Parathyroid adenoma (tissue), 2 donors: Measurements from ENCODE around the gene STXBP6.

Experiments
- H2AFZ ChIP-seq: fragments of 300-600 bp; sonication (generic); one replicate; pipeline ENCODE4 v1.7.0; 2017; ENCODE audit warnings: antibody characterized with exemption, mild to moderate bottlenecking
- H3K27ac ChIP-seq: fragments of 300-600 bp; sonication (generic); one replicate; pipeline ENCODE4 v1.7.0; 2017
- H3K27me3 ChIP-seq: fragments of 300-600 bp; sonication (generic); one replicate; pipeline ENCODE4 v1.7.0; 2017; ENCODE audit warnings: low read length; ENCODE audit not compliant: control insufficient read depth, insufficient read depth
- H3K36me3 ChIP-seq: fragments of 300-600 bp; sonication (generic); one replicate; pipeline ENCODE4 v1.7.0; 2017; ENCODE audit warnings: low read length; ENCODE audit not compliant: control insufficient read depth, insufficient read depth
- H3K4me1 ChIP-seq: fragments of 300-600 bp; sonication (generic); one replicate; pipeline ENCODE4 v1.7.0; 2017; ENCODE audit warnings: control low read depth
- H3K4me2 ChIP-seq: fragments of 300-600 bp; sonication (generic); one replicate; pipeline ENCODE4 v1.7.0; 2017; ENCODE audit warnings: low read length
- H3K4me3 ChIP-seq: fragments of 300-600 bp; sonication (generic); one replicate; pipeline ENCODE4 v1.7.0; 2017; ENCODE audit warnings: low read depth, low read length
- H3K79me2 ChIP-seq: fragments of 300-600 bp; sonication (generic); one replicate; pipeline ENCODE4 v1.7.0; 2017; ENCODE audit warnings: control low read depth
- H3K9ac ChIP-seq: fragments of 300-600 bp; sonication (generic); one replicate; pipeline ENCODE4 v1.7.0; 2017; ENCODE audit warnings: mild to moderate bottlenecking
- H3K9me3 ChIP-seq: fragments of 300-600 bp; sonication (generic); one replicate; pipeline ENCODE4 v1.7.0; 2017; ENCODE audit warnings: low read length; ENCODE audit not compliant: control insufficient read depth
- TF ChIP-seq, protein P1 (sequence below): fragments of 300-600 bp; sonication (generic); IDR thresholded peaks from one replicate; pipeline ENCODE4 v1.7.0; 2017; ENCODE audit warnings: antibody characterized with exemption, mild to moderate bottlenecking
- donor health status: primary hyperparathyroidism.

STXBP6 gene

DNA sequence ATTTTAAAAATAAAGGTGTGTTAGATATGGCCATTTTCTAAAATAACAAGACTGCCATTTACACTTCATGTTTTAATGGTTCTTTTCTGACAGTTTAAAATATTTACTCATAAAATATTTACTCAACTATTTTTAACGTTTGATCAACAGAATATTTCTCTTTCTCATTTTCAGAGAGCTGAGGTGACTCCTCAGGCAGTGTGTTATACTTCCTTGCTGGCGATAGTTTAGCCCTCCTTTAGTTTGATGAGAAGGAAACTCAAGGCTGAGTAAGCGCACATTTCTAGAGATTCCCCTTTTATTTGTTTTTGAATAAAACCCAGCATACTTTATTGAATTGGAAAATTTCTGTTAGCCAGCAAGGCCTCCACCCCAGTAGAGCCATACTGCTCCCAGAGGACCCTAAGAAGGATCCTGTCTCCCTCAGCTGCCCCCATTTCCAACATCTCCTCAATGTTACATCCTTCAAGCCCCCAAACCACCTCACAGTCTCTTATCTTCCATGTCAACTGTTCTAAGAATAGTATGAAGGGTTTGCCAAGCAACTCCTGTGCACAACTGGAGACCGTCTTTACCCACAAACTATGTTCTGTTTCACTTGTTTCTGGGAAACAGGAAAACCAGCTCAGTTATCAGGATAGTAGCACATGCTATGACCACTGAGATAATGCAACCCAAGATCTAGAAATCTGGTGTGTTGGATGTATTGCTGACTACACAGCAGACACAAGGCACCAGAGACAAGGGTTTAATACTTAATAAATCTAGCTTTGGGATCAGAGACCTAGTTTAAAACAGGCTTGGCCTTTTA is 129.5 kb downstream of the STXBP6 start:
- H3K36me3 ChIP-seq: no peaks in the 10 kb centered on the region
- no peaks in the 10 kb centered on the region for H3K9me3 ChIP-seq
- H3K4me3 ChIP-seq: no peak overlapping the region
- no peak overlapping the region for H3K4me2 ChIP-seq
- H2AFZ ChIP-seq: no peak overlapping the region
- no peak overlapping the region for H3K9ac ChIP-seq
- H3K27ac ChIP-seq: no peak overlapping the region
- TF ChIP-seq, protein P1, sequence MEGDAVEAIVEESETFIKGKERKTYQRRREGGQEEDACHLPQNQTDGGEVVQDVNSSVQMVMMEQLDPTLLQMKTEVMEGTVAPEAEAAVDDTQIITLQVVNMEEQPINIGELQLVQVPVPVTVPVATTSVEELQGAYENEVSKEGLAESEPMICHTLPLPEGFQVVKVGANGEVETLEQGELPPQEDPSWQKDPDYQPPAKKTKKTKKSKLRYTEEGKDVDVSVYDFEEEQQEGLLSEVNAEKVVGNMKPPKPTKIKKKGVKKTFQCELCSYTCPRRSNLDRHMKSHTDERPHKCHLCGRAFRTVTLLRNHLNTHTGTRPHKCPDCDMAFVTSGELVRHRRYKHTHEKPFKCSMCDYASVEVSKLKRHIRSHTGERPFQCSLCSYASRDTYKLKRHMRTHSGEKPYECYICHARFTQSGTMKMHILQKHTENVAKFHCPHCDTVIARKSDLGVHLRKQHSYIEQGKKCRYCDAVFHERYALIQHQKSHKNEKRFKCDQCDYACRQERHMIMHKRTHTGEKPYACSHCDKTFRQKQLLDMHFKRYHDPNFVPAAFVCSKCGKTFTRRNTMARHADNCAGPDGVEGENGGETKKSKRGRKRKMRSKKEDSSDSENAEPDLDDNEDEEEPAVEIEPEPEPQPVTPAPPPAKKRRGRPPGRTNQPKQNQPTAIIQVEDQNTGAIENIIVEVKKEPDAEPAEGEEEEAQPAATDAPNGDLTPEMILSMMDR: no peak
- no peaks in the 10 kb centered on the region for H3K4me1 ChIP-seq
- no peaks in the 10 kb centered on the region for H3K79me2 ChIP-seq
- no peaks in the 10 kb centered on the region for H3K27me3 ChIP-seq

DNA sequence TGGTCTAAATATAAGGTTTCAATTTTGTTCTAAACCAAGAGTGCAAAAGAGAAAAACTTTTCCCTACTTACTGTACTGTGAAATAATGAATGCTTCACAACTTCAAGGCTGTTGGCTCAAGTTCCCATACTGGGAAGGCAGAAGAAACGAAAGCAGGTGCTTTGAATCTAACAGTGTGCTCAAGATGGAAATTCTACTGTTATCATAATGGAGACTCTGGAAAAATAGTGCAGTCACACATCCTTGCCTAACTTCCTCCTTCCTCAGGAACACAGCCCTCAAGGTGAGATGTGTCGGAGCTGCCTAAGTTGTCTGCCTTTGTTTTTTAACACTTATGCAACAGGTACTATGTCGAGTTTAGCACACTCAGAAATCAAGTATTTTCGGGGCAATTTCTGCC is 131.1 kb downstream of the STXBP6 start:
- TF ChIP-seq, protein P1: no peak
- Histone ChIP-seq H3K27ac (no peak overlapping the region), H3K27me3 (no peaks in the 10 kb centered on the region)

GRCh38 chr14:24915958-24916595 is 133.9 kb downstream of the STXBP6 start:
- Histone ChIP-seq H3K4me2 (no peak overlapping the region), H3K9me3 (no peaks in the 10 kb centered on the region), H3K27me3 (no peaks in the 10 kb centered on the region), H3K4me1 (no peaks in the 10 kb centered on the region), H3K36me3 (no peaks in the 10 kb centered on the region), H3K79me2 (no peaks in the 10 kb centered on the region), H2AFZ (no peak overlapping the region), H3K27ac (no peak overlapping the region), H3K9ac (no peak overlapping the region), H3K4me3 (no peak overlapping the region)
- TF ChIP-seq, protein P1: no peak

More for the DNA sequence above, 131.1 kb downstream of the STXBP6 start:
- H3K4me1 ChIP-seq: no peaks in the 10 kb centered on the region
- H3K79me2 ChIP-seq: no peaks in the 10 kb centered on the region
- H3K4me3 ChIP-seq: no peak overlapping the region
- no peaks in the 10 kb centered on the region for H3K36me3 ChIP-seq
- no peak overlapping the region for H2AFZ ChIP-seq
- H3K4me2 ChIP-seq: no peak overlapping the region
- no peak overlapping the region for H3K9ac ChIP-seq
- no peaks in the 10 kb centered on the region for H3K9me3 ChIP-seq

DNA sequence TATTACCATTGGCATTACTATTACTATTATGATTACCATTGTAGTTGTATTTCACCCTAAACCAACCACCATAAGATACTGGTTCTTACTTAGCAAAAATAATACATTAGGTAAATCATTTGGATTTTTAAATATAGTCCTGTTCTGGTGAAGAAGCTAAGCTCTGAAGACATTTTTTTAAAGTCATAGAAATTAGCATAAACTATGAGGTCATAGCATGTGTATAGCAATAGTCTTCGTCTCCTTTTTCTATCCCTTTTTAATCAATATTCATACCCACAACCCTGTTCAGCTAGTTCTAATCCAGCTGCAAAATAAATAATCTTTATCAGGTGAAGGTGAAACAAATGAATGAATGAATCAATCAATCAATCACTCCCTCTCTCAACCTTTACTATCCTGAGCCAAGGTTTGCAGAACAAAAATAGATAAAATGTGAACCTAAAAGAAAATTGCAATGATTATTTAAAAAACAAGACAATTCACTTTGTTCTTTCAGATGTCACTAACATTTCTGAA is 134.5 kb downstream of the STXBP6 start:
- H2AFZ ChIP-seq: no peak overlapping the region
- H3K79me2 ChIP-seq: no peaks in the 10 kb centered on the region
- no peak overlapping the region for H3K4me2 ChIP-seq
- H3K4me3 ChIP-seq: no peak overlapping the region
- H3K9me3 ChIP-seq: no peaks in the 10 kb centered on the region
- H3K36me3 ChIP-seq: no peaks in the 10 kb centered on the region
- TF ChIP-seq, protein P1: no peak
- no peak overlapping the region for H3K9ac ChIP-seq
- H3K27me3 ChIP-seq: no peaks in the 10 kb centered on the region
- no peaks in the 10 kb centered on the region for H3K4me1 ChIP-seq
- H3K27ac ChIP-seq: no peak overlapping the region
